NCI-H446 treated with DMSO at 0.1 percent for 48 hours (cell line): ENCODE results near the gene TOB1.
"Not testable (repeated sequence)": the region's sequence is repeated elsewhere in the genome, so short reads cannot be mapped to it uniquely, and the experiment has no call there.

Experiments used
- DNase-seq: peaks from one replicate; lab custom pipeline; 2025; lab: John Stamatoyannopoulos, UW

The TOB1 gene

DNA sequence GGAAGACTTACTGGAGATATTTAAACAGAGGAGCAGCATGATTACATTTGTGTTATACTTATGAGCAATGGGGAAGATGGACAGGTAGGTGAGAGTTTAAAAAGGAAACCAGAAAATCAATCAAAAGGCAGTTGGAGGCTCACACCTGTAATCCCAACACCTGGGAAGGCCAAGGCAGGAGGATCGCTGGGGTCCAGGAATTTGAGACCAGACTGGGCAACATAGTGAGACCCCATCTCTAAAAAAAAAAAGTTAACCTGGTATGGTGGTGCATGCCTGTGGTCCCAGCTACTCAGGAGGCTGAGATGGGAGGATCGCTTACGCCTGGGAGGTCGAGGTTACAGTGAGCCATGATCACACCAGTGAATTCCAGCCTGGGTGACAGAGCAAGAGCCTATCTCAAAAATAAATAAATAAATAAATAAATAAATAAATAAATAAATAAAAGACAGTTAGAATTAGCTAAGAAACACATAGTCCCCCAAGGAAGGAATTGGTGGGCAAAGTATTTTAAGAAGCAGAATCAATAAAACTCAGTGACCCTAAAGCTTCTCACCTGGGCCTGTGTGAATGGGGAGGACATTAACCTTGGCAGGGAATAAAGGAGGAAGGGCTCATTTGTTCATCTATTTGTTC lies 32.3 kb upstream of the TOB1 start:
- DNase-seq = no peak

- not testable (repeated sequence) for DNase-seq
Measured at GRCh38 chr17:50894513-50894912, 28.4 kb upstream of the TOB1 start.

- DNase-seq = no peak
Measured at GRCh38 chr17:50893183-50893993, 27.2 kb upstream of the TOB1 start.

GRCh38 chr17:50892101-50892776 lies 26.1 kb upstream of the TOB1 start:
- DNase-seq = no peak

DNA sequence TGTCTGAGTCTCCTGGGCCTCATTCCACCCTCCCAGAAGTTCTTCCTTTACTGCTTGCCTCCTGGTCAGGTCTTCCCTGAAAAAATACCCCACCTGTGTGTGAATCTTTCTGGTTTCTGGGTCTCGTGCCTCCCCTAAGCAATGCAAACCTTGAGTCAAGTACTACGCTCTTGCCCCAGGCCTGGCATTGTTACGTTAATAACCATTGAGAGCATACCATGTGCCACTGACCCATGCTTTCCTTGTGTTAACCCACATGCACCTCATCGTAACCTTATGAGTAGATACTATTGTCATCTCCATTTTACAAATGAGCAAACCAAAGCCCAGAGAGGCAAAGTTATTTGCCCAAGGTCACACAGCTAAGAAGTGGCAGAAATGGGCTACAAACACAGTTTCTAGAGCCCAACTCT lies 25.4 kb upstream of the TOB1 start:
- DNase-seq = no peak

- DNase-seq = no peak
Measured at GRCh38 chr17:50890675-50891516, 24.7 kb upstream of the TOB1 start.

GRCh38 chr17:50889528-50890118 lies 23.5 kb upstream of the TOB1 start:
- no peak for DNase-seq

GRCh38 chr17:50887705-50888245 lies 21.6 kb upstream of the TOB1 start:
- no peak for DNase-seq

DNA sequence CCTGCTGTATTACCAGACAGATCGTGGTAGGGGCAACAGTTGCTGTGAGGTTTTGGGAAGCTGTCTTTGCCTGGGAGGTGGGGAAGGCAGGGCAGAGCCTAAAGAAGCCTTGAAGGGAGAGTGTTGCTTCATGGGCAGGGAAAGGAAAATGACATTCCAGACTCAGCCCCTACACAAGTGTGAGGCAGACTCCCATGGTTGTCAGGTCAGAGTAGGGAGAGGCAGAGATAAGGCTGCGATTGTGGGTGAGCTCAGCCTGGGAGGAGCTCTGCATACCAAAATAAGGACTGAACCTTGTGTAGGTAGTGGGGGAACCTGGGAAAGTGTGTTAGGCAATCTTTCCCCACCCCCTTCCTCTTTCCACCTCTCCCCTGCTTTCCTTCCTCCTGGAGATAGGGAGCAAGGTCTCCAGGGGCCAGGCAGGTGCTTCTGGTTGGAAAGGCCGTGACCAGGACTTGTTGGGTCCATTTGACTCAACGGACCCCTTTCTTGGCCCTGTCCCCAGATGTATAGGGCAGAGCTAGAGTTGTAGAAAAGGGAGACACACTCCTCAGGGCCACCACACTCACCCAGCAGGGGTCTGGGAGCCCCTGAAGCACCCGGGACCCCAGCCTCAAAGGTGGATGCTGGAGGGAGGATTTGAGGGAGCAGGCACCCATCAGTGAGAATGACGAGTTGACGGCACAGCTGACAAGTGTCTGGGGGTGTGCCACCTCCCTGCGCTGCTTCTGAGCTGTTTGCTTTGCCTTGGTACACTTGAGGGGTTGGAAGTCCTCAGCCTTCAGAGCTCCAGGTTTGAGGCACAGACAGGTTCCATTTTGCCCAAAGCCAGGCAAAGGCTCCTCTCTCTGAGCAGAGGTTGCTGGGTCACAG lies 18.5 kb upstream of the TOB1 start:
- no peak for DNase-seq

- DNase-seq = no peak
Measured at GRCh38 chr17:50883850-50884438, 17.8 kb upstream of the TOB1 start.

DNA sequence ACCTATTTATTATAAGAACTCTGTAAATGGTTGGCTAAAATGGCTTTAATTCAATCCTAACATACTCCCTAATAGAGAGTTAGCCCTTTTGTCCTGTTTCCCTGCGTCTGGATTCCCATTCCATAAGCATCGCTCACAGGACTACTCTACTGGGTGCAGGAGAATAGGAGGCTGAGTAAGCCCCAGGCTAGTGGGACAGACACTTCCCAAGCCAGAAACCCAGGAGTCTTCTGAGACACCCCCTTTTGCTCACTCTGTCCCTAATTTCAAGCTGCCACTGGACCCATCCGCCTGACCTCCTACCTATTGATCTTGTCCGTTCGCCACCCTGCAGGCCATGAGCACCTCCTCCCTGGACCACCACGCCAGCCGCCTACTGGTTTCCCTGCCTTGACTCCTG lies 16.7 kb upstream of the TOB1 start:
- no peak for DNase-seq

DNA sequence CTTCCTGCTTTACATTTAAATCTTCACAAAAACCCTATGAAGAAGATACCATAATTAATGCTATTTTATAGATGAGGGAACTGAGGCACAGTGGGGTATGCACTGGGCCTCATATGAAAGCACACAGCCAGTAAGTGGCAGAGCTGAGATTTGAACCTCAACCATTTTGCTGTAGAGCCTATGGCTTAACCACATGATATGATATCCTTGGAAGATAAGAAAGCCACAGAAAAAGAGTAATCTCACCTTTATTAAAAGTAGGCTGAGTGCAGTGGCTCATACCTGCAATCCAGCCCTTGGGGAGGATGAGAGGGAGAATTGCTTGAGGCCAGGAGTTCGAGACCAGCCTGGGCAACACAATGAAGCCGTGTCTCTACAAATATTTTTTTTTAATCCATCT lies 15.0 kb upstream of the TOB1 start:
- no peak for DNase-seq

- DNase-seq = no peak
Measured at GRCh38 chr17:50879086-50879485, 12.9 kb upstream of the TOB1 start.

GRCh38 chr17:50877838-50878237 lies 11.7 kb upstream of the TOB1 start:
- DNase-seq = no peak

DNA sequence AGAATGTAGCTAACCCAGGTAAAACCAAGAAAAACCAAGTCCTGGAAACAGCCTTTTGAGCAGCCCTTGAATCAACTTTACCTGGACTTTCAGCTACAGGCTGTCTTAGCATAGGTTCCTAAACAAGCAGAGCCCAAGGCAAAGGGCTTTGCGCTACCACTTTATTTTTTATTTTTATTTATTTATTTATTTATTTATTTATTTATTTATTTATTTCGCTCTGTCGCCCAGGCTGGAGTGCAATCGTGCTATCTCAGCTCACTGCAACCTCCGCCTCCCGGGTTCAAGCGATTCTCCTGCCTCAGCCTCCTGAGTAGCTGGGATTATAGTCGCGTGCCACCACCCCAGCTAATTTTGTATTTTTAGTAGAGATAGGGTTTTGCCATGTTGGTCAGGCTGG lies 10.9 kb upstream of the TOB1 start:
- not testable (repeated sequence) for DNase-seq

GRCh38 chr17:50875074-50875473 lies 8.9 kb upstream of the TOB1 start:
- DNase-seq = no peak

GRCh38 chr17:50872710-50873424 lies 6.7 kb upstream of the TOB1 start:
- no peak for DNase-seq

DNA sequence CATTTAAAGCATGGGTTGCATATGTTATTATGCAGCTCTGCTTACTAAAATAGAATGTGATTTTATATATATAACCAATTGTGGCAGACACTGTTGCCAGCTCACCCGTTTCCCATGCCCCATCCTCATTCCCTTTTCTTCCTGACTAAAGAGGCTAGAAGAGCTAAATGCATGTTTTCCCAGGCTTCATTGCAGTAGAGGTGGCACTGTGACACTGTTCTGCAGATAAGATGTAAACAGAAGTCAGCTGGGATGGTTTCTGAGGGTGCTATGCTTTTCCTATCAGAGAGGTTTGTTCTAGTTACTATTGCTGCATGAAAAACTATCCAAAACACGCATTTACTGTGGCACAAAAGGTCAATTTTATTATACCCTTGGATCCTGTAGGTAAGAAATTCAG lies 5.7 kb upstream of the TOB1 start:
- no peak for DNase-seq

GRCh38 chr17:50871364-50871763 lies 5.2 kb upstream of the TOB1 start:
- no peak for DNase-seq
